T47D (cell line): ENCODE results near the gene CBX8.

ENCODE experiments used
- DNase-seq, 2 experiments: peaks; one replicate each; pipeline versions ENCODE4 v3.0.0 to v3.0.0-alpha.2; 2011 to 2012; ENCODE audit warnings: low read depth in 1 of 2, low spot score in 1 of 2
- JUND ChIP-seq: IDR thresholded peaks from 2 replicates; pipeline ENCODE4 v1.6.1; 2012; ENCODE audit warnings: low read depth
- in situ Hi-C: cut with HindIII; loops from 2 replicates; pipeline ENCODE4 v1.10.0; 2016; ENCODE audit warnings: low sequenced_read_pairs, low pct_unique_long_range_greater_than_20kb

CBX8 gene

DNA sequence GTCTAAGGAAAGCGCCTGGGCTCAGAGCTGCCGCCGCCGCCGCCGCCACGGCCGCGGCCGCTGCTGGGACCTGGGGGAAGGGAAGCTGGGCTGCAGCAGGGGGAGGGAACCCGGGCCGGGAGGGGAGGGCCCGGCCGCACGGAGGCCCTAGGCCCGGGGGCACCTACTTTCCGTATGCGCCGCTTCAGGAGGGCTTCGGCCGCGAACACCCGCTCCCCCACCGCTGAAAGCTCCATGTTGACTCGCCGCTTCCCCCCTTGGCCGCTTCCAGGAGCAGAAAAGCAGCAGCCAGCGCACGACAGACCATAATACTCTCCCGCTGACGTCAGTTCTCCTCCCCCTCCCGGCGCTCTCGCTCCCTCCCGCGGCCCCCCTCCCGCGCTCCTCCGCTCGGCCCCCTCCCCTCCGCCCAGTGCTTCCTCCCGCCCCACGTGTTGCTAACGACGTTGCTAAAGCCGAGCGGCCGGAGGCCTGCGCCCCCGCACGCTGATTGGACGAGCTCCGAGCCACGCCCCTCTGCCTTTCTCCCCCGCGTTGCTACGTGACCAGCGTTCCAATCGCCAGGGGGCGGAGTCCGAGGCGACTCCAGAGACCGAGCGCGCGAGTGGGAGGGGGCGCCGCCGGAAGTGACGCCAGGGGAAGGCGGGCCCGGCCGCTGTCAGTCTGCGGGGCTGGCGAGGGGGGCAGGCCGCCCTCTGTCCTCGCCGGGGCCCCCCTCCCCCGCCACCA is at the start of gene CBX8:
Gene CBX8 (minus strand): TSS at position 315 of the 729 bp plus-strand sequence. CDS start 79 bp downstream, at position 236.
- in situ Hi-C loops = no loop called here
- no peak for TF ChIP-seq JUND
- peak; percentile 100 for DNase-seq

DNA sequence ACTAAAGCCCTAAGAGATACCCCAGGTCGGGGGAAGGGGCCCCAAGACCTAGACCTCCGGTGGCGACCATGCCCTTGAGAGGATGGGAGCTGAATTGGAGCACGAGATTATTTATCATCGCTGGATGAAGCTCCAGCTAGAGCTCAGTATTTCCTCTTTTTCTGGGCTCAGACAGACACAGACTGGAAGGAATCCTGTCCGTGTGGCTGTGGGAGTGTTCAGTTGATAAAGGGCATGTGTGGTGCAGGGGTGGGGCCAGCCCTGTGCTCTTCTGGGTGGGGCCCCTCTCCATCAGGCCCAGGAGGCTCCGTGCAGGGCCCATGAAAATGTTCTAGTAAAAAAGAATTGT is 48.7 kb upstream of the CBX8 start:
- TF ChIP-seq JUND = no peak
- in situ Hi-C loops = no loop called here
- no peak for DNase-seq

DNA sequence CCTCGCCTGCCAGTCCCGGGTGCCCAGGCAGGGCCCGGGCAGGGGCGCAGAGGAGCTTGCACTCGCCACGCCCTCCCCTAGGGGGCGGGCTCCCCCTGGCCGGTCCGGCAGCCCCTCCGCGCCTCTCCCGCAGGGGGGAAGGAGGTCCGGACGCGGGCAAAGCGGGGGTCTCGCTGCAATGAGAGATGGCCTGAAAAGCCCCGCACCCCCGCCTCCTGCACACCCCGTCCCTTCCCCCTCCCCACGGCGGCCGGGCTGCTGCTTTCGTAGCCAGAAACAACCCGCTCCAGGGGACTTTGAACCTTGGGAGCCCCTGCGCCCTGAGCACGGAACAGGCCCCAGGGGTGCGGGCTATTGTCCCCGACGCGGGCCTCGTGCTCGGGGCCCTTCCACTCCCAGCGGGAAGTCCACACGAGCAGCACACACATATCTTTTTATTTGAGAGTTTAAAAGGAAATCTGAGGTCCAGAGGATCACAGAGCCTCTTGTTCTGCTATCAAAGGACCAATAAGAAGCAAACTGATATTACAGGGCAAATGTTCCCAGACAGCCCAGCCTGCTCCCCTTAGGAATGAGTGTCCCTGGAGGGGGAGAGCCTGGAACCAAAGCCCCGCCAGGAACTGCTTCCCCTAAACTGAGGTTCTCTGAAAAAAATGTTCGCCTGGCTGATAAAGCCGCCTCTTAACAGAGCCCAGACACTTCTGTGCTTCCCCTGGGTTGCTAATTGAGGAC is 48.2 kb upstream of the CBX8 start:
- no peak for TF ChIP-seq JUND
- in situ Hi-C loops = no loop called here
- DNase-seq = peak; percentile 59 to 86

DNA sequence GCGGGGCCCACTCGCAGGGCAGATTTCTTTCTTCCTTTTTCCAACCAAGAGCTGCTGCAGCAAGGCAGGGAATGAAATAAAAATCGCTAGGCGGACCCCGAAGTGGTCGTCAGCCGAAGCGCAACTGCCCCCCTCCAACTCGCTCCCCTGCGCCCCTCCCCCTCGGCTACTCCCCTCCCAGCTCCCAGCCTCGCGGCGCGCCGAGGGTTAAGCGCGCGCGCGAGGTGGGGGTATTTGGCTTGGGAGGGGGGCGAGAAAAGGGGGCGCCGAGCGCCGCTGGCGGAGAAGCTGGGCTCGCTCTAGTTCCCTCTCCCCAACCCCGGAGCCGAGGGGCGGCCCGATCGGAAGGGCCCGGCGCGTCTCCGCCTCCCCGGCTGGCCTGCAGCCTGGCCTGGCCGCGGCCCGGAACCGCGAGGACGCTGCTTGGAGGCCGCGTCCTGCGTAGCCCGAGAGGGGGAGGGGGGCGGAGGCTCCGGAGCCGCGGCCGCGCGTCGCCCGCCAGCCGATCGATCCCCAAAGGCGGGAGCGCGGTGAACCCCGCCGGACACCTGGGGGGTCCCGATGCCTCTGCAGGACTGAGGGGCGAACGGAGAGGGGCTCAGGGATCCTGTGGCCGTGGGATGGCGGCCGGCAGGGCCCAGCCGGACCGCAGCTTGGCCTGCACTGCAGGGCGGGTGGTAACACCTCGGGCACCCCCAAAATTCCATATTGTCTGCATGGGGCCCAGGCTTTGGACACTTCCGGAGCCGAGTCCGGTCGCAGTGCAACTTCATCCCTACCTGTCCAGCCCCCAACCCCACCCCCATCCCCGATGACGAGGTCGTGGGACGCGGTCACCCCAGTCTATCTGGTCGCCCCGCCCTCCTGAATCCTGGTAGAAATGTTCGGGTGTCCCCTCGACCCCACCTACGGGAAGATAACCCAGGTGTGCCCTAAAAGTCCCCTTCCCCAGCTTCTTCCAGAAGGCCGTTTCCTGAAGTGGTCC is 47.2 kb upstream of the CBX8 start:
- DNase-seq = peak; percentile 81 to 84
- in situ Hi-C loops = no loop called here
- no peak for TF ChIP-seq JUND

DNA sequence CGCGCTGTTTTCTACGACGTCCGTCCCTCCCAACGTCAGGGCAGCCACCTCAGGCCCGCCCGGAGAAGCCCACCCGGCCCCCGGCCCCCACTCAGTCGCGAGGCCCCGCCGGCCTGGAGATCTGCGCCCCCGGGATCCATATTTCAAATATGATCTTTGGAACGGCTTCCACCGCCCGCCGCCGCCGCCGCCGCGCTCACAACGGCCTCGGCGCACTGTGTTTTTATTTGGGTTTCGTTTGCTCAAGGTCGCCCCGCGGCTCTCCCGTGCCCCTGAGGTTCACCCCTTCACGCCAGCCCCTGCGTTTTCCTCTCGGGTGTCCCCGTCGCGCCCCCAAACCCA is 46.6 kb upstream of the CBX8 start:
- TF ChIP-seq JUND = no peak
- in situ Hi-C loops = no loop called here
- no peak for DNase-seq

DNA sequence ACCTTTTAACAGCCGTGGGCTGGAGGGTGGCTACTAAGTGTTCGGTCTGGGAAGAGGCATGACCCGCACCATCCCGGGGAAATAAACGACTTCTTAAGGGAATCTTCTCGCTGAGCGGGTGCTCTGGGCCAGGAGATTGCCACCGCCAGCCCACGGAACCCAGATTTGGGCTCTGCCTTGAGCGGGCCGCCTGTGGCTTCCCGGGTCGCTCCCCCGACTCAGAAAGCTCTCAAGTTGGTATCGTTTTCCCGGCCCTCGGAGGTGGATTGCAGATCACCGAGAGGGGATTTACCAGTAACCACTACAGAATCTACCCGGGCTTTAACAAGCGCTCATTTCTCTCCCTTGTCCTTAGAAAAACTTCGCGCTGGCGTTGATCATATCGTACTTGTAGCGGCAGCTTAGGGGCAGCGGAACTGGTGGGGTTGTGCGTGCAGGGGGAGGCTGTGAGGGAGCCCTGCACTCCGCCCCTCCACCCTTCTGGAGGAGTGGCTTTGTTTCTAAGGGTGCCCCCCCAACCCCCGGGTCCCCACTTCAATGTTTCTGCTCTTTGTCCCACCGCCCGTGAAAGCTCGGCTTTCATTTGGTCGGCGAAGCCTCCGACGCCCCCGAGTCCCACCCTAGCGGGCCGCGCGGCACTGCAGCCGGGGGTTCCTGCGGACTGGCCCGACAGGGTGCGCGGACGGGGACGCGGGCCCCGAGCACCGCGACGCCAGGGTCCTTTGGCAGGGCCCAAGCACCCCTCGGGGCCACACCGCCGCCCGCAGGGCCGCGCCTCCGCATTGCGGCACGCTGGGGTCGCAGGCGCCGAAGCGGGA is 46.0 kb upstream of the CBX8 start:
- no peak for DNase-seq
- TF ChIP-seq JUND = no peak
- in situ Hi-C loops = no loop called here

DNA sequence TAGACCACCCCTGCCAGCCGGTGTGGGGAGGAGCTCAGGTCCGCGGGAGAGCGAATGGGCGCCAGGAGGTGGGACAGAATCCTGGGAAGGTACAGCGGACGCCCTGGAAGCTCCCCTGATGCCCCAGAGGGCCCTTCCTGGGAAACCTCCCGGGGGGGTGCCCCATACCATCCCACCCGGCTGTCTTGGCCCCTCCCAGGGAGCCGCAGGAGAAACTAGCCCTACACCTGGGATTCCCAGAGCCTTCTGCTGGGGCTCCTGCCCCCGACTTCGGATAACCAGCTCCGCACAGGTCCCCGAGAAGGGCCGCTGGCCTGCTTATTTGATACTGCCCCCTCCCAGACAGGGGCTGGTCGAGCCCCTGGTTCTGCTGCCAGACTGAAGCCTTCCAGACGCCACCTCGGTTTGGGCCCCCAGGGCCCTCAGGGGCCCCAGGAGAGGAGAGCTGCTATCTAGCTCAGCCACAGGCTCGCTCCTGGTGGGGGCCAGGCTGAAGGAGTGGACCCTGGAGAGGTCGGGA is 45.3 kb upstream of the CBX8 start:
- in situ Hi-C loops = no loop called here
- no peak for TF ChIP-seq JUND
- no peak for DNase-seq

DNA sequence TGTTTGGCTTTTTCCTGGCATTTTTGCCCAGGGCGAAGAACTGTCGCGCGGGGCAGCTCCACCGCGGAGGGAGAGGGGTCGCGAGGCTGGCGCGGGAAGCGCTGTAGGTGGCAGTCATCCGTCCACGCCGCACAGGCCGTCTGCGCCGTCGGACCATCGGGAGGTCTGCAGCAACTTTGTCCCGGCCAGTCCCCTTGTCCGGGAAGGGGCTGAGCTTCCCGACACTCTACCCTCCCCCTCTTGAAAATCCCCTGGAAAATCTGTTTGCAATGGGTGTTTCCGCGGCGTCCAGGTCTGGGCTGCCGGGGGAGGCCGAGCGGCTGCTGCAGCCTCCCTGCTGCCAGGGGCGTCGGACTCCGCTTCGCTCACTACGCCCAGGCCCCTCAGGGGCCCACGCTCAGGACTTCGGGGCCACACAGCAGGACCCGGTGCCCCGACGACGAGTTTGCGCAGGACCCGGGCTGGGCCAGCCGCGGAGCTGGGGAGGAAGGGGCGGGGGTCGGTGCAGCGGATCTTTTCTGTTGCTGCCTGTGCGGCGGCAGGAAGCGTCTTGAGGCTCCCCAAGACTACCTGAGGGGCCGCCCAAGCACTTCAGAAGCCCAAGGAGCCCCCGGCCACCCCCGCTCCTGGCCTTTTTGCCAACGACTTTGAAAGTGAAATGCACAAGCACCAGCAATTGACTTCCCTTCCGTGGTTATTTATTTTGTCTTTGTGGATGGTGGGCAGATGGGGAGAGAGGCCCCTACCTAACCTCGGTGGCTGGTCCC is 44.7 kb upstream of the CBX8 start:
- DNase-seq = no peak
- in situ Hi-C loops = no loop called here
- TF ChIP-seq JUND = no peak

DNA sequence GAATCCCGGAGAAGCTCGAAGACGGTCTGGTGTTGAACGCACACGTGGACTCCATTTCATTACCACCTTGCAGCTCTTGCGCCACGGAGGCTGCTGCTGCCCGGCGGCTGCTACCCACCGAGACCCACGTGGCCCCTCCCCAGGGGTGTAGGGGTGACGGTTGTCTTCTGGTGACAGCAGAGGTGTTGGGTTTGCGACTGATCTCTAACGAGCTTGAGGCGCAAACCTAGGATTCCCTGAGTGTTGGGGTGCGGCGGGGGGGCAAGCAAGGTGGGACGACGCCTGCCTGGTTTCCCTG is 44.1 kb upstream of the CBX8 start:
- TF ChIP-seq JUND = no peak
- in situ Hi-C loops = no loop called here
- DNase-seq = peak in 1 of 2 experiments; percentile 65

DNA sequence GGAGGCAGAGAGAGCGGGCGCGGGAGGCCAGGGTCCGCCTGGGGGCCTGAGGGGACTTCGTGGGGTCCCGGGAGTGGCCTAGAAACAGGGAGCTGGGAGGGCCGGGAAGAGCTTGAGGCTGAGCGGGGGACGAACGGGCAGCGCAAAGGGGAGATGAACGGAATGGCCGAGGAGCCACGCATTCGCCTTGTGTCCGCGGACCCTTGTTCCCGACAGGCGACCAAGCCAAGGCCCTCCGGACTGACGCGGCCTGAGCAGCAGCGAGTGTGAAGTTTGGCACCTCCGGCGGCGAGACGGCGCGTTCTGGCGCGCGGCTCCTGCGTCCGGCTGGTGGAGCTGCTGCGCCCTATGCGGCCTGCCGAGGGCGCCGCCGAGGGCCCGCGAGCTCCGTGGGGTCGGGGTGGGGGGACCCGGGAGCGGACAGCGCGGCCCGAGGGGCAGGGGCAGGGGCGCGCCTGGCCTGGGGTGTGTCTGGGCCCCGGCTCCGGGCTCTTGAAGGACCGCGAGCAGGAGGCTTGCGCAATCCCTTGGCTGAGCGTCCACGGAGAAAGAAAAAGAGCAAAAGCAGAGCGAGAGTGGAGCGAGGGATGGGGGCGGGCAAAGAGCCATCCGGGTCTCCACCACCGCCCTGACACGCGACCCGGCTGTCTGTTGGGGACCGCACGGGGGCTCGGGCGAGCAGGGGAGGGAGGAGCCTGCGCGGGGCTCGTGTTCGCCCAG is 43.6 kb upstream of the CBX8 start:
- DNase-seq = peak in 1 of 2 experiments; percentile 76
- TF ChIP-seq JUND = no peak
- in situ Hi-C loops = no loop called here
